KG1 (cell line): Measurements from ENCODE around the gene LSP1.
"Not testable (repeated sequence)": the region's sequence is repeated elsewhere in the genome, so short reads cannot be mapped to it uniquely, and the experiment has no call there.

Source experiments
- DNase-seq: peaks from one replicate; lab custom pipeline; 2025; lab: John Stamatoyannopoulos, UW

The LSP1 gene

GRCh38 chr11:1877211-1878136 lies 24.6 kb downstream of the LSP1 start:
- no peak for DNase-seq

DNA sequence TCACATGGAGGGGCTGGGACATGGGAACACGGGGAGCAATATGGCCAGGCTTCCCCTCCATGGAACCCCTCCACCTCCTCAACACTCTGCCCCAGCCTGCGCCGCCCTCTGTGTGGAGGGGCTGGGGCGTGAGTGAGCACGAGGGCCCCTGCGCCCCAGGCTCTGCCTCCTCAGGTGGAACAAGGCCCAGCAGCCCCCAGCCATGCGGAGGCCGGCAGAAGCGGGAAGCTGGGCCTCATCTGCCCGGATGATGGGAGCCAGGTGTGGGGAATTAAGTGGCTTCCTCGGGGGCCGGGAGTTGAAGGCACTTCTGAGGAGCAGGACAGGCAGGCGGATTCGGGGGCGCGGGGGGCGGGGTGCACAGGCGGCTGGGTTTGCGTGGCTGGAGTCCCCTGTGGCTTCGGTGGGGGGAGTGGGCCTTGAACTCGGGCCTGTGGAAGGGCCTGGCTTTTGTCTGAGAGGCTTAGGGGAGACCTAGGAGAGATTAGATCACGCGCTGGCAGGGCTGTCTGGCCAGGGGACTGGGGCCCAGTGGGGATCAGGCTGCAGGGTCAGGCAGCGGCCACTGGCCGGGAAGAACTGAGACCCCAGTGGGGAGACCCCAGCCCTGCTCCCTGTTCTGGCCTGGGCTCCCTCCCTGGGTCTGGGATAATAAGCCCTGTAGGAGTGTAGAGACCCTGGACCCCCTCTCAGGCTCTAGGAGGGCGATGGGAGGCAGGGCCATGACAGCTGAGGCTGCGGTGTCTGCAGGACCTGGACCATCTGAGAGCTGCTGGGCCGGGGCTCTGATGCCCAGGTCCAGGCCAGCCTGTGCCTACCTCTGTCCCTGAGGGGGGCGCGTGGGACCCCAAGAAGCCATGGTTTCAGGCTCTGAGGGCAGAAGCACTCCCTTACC lies 25.5 kb downstream of the LSP1 start:
- no peak for DNase-seq

GRCh38 chr11:1879342-1879940 lies 26.6 kb downstream of the LSP1 start:
- no peak for DNase-seq

- no peak for DNase-seq
These were observed 27.2 kb downstream of the LSP1 start for GRCh38 chr11:1879941-1880720.

DNA sequence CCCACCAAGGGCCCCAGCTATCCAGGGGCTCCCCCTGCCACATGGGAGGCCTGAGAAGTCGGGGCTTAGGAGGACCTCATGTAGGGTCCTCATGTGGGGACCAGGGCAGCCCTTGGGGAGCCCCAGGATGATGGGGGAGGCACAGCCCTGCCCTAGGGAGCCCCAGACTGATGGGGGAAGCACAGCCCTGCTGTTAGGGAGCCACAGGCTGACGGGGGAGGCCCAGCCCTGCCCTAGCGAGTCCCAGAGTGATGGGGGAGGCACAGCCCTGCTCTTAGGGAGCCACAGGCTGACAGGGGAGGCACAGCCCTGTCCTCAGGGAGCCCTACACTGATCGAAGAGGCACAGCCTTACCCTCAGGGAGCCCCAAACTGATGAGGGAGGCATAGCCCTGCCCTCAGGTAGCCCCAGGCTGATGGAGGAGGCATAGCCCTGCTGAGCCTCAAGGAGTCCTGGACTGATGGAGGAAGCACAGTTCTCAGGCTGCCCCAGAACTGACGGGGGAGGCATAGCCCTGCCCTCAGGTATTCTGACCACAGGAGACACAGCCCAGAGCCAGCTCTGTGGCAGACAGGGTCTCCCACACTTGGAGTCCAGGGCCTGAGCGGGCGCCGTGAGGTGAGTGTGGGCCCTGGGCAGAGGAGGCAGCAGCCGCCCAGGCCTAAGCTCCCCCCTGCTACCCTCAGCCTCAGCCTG lies 28.0 kb downstream of the LSP1 start:
- DNase-seq, result no peak

DNA sequence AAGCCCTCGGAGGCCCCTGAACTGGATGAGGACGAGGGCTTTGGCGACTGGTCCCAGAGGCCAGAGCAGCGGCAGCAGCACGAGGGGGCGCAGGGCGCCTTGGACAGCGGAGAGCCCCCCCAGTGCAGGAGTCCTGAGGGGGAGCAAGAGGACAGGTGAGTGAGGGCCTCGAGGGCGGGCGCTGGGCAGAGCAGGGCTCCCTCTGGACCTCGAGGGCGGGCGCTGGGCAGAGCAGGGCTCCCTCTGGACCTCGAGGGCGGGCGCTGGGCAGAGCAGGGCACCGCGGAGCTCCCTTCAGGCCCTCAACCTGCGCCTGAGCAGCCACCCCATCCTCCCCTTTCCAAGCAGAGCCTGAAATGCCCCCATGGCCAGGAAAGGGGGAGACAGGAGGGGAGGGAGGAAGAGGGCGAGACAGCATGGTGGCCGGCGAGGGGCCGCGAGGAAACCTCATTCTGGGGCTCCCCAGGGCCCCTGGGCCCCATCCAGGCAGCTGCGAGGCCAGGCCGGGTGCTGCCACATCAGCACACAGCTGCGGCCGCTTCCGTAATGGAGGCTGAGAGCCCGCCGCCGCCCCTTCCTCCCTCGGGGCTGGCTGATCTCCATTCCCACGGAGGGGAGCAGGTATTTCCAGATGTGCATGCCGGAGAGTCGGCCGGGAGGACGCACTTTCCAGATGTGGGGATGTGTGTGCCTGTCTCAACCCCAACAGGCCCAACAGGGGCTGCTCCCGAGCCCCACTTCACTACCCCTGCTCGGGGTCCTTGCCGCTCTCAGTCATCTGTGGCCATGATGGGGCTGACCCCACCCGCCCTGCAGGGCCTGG lies 28.8 kb downstream of the LSP1 start:
- DNase-seq, result no peak

- DNase-seq, result peak; percentile 37
These were observed 29.7 kb downstream of the LSP1 start for GRCh38 chr11:1882265-1883238.

- no peak for DNase-seq
These were observed 30.7 kb downstream of the LSP1 start for GRCh38 chr11:1883346-1884302.

GRCh38 chr11:1884303-1884700 lies 31.4 kb downstream of the LSP1 start:
- no peak for DNase-seq

GRCh38 chr11:1886551-1886950 lies 33.7 kb downstream of the LSP1 start:
- DNase-seq, result not testable (repeated sequence)

GRCh38 chr11:1887451-1888346 lies 34.8 kb downstream of the LSP1 start:
- DNase-seq, result no peak

GRCh38 chr11:1888347-1888753 lies 35.5 kb downstream of the LSP1 start:
- no peak for DNase-seq

DNA sequence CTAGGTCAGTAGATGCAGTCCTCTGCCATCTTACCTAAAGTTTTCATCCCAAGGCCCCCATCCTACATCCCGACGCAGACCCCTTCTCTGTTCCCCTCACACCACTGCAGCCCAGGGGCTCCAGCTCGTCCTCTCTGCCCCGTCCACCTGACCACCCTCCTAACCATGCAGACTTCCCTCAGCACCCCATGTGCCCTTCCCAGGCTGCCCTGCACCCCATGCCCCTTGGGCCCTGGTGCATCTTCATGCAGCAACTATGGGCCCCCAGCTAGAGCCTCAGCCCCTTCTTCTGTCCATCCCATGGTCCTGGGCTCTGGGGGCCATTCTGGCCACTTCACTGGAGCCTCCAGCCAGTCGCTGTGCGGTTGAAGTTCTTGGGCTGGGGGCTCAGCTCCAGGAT lies 35.9 kb downstream of the LSP1 start:
- DNase-seq, result no peak

DNA sequence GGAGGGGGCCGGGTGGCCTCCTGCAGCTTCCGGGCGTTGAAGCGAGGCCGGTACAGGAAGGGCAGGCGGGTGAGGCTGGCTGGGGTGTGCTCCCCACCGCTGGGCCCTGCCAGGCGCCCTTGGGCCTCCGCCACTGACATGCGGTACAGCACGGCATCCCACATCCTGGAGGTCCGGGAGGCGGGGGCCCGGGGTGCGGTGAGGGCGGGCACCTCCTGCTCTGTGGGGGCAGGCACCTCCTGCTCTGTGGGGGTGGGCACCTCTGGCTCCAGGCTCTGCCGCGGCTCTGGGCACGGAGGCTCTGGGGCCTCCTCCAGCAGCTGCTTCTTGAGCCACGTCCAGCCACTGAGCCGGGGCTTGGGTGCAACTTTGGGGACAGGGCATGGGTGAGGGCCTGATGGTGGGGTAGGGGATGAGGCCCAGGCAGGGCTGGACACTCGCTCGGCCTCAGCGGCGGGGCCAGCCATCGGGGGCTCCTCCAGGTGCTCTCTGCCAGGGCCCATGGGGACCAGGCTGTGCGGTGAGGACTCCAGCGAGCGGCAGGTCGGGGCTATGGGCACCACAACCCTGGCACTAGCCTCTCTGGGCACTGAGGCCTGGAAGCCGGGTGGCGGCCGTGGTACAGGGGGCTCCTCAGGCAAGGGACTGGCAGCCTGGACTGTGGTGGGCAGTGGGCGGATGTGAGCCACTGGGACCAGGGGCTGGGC lies 36.5 kb downstream of the LSP1 start:
- peak; percentile 72 for DNase-seq

- DNase-seq, result no peak
These were observed 37.3 kb downstream of the LSP1 start for GRCh38 chr11:1889941-1890855.
